ENCODE data around the gene PDE5A.
"Not testable (repeated sequence)": the region's sequence is repeated elsewhere in the genome, so short reads cannot be mapped to it uniquely, and the experiment has no call there.

PDE5A gene

GRCh38 chr4:119628281-119629141, at the start of gene PDE5A:
PDE5A (minus strand) TSS chr4:119628804; CDS start chr4:119628671, 133 bp downstream.
- FAIRE-seq = no peak

GRCh38 chr4:119676101-119676500, 47.5 kb upstream of the PDE5A start:
- no peak for FAIRE-seq

GRCh38 chr4:119675391-119675790, 46.8 kb upstream of the PDE5A start:
- no peak for FAIRE-seq

- no peak for FAIRE-seq
Observed at GRCh38 chr4:119672938-119673337, 44.3 kb upstream of the PDE5A start.

- FAIRE-seq = no peak
Observed at GRCh38 chr4:119672086-119672485, 43.5 kb upstream of the PDE5A start.

- FAIRE-seq = no peak
Observed at GRCh38 chr4:119671205-119671604, 42.6 kb upstream of the PDE5A start.

GRCh38 chr4:119667802-119668201, 39.2 kb upstream of the PDE5A start:
- FAIRE-seq = no peak

GRCh38 chr4:119666653-119667091, 38.1 kb upstream of the PDE5A start:
- FAIRE-seq = no peak

- no peak for FAIRE-seq
Observed at GRCh38 chr4:119665752-119666151, 37.1 kb upstream of the PDE5A start.

- no peak for FAIRE-seq
Observed at GRCh38 chr4:119664168-119664907, 35.7 kb upstream of the PDE5A start.

- FAIRE-seq = no peak
Observed at GRCh38 chr4:119663160-119663788, 34.7 kb upstream of the PDE5A start.

- not testable (repeated sequence) for FAIRE-seq
Observed at GRCh38 chr4:119662612-119663011, 34.0 kb upstream of the PDE5A start.

GRCh38 chr4:119661231-119661630, 32.6 kb upstream of the PDE5A start:
- FAIRE-seq = no peak

GRCh38 chr4:119659576-119659975, 31.0 kb upstream of the PDE5A start:
- FAIRE-seq = no peak

- FAIRE-seq = no peak
Observed at GRCh38 chr4:119657111-119657611, 28.6 kb upstream of the PDE5A start.

GRCh38 chr4:119656342-119656741, 27.7 kb upstream of the PDE5A start:
- FAIRE-seq = no peak

GRCh38 chr4:119655111-119655837, 26.7 kb upstream of the PDE5A start:
- FAIRE-seq = no peak

- no peak for FAIRE-seq
Observed at GRCh38 chr4:119653990-119654389, 25.4 kb upstream of the PDE5A start.

GRCh38 chr4:119652998-119653397, 24.4 kb upstream of the PDE5A start:
- no peak for FAIRE-seq

- no peak for FAIRE-seq
Observed at GRCh38 chr4:119648398-119648797, 19.8 kb upstream of the PDE5A start.

- FAIRE-seq = no peak
Observed at GRCh38 chr4:119647558-119647957, 19.0 kb upstream of the PDE5A start.

GRCh38 chr4:119646347-119647071, 17.9 kb upstream of the PDE5A start:
- no peak for FAIRE-seq

All from A204.1 (cell line).